IPS-15b (cell line): ENCODE measurements around the gene UBE2E1.

ENCODE experiments used
- H3K27me3 ChIP-seq: one replicate; pipeline ENCODE4 v1.6.1; 2013; ENCODE audit warnings: low read length; ENCODE audit not compliant: control insufficient read depth, insufficient read depth
- H3K36me3 ChIP-seq: one replicate; pipeline ENCODE4 v1.6.1; 2013; ENCODE audit warnings: low read length; ENCODE audit not compliant: control insufficient read depth, insufficient read depth
- H3K4me1 ChIP-seq: one replicate; pipeline ENCODE4 v1.6.1; 2013; ENCODE audit warnings: mild to moderate bottlenecking, low read length; ENCODE audit not compliant: control insufficient read depth, insufficient read depth
- H3K4me3 ChIP-seq: one replicate; pipeline ENCODE4 v1.5.1; 2013; ENCODE audit warnings: low read depth, low read length
- H3K9ac ChIP-seq: one replicate; pipeline ENCODE4 v1.6.1; 2013; ENCODE audit warnings: low read depth, mild to moderate bottlenecking, low read length
- H3K9me3 ChIP-seq: one replicate; pipeline ENCODE4 v1.6.1; 2013; ENCODE audit warnings: mild to moderate bottlenecking, low read length; ENCODE audit not compliant: control insufficient read depth, insufficient read depth

Gene UBE2E1

DNA sequence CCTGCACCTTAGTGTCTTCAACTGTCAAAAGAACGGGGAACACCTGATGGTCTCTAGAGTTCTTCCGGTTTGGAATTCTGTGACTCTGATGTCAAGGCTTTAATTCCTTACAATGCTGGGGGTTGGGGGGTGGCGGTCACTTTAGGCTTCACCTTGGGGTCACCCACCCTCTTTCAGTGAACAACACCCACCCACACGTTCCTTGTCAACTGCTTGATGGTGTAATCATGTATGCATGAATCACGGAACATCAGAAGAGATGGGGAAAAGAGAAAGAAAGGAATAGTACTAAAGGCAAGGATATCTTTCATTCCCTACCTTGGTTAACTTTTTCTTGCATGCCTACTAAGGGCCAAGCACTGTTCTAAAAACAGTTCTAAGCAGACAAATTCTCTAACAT lies 7.3 kb upstream of the UBE2E1 start:
- Histone ChIP-seq H3K9ac (no peak overlapping the region), H3K4me1 (peaks cover 2% of the 10 kb centered on the region), H3K4me3 (no peak overlapping the region)

DNA sequence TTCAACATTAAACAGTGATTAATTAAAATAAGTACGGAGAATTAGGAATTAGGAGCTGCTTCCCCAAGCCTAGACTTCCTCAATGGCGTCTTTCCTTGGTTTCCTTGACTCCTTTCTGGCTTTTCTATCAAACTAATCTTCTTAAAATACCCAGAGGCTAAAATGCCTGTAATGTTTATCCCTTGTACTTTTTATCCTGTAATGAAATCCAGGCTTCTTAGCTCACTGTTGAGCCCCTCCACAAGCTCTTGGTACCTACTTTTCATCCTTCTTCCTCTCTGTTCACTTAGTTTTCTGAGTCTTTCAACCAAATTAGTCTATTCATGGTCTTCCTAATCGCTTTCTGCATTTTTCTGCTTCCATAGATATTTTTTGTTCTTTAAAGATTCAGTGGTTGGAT lies 6.9 kb upstream of the UBE2E1 start:
- no peak overlapping the region for H3K9ac ChIP-seq
- H3K9me3 ChIP-seq = no peaks in the 10 kb centered on the region
- H3K27me3 ChIP-seq = no peaks in the 10 kb centered on the region
- H3K4me1 ChIP-seq = peaks cover 2% of the 10 kb centered on the region
- no peak overlapping the region for H3K4me3 ChIP-seq
- H3K36me3 ChIP-seq = no peaks in the 10 kb centered on the region

More for the DNA sequence above, 7.3 kb upstream of the UBE2E1 start:
- Histone ChIP-seq H3K27me3 (no peaks in the 10 kb centered on the region), H3K36me3 (no peaks in the 10 kb centered on the region), H3K9me3 (no peaks in the 10 kb centered on the region)

DNA sequence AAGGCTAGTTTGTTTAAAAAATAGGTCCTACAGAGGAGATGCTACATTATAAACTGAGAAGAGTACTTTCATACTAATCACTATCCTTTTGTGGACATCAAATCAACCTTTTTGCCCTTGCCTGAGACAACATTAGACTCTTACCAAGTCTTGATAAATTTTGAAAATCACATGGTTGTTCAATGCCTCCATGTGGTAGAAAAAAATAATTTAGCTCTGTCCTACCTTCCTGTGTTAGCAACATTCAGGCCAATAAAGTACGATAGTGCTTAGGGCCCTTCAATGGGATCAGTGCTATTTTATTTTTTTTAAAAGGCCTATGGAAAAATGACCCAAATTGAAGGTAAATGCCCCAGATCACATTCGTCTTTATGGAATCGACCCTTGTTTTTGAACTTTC lies 5.0 kb upstream of the UBE2E1 start:
- no peaks in the 10 kb centered on the region for H3K9me3 ChIP-seq
- H3K27me3 ChIP-seq = peaks cover 6% of the 10 kb centered on the region
- H3K36me3 ChIP-seq = no peaks in the 10 kb centered on the region
- no peak overlapping the region for H3K4me3 ChIP-seq
- no peak overlapping the region for H3K9ac ChIP-seq
- H3K4me1 ChIP-seq = peaks cover 2% of the 10 kb centered on the region

DNA sequence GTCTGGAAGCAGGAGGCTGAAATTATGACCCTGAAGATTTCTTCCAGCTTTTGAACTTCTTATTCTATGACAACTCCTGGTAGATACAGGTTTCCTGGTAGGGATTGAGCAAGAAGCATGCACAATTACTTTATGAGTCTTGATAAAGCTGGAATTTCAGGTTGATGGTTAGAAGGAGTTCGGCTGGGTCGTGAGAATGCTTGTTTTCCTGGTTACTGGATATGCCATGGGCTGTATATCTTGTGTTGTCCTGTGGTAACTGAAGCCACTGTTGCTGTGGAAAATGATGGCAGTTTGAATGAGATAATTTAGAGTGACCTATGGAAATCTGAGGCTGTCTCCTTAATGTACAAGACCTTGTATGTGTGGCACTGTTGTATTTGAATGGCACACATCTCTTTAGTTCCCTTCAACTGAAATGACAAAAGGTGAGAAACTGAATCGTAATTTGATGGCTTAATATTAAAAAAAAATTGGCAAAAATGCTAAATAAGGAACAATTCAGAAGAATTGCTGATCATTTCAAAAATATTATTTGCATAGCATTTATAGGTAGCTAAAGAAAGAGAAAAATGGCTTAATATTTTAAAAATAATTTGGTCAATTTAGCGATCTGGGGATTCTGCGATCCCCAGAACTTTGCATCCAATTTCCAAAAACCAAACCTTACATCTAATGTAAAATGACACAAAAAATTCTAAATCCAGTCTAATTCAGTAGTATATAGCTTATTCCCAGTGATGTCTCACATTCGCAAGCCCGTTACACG lies 1.1 kb upstream of the UBE2E1 start:
- peak overlapping the region; percentile 71 for H3K4me3 ChIP-seq
- H3K27me3 ChIP-seq = peaks cover 8% of the 10 kb centered on the region
- no peak overlapping the region for H3K9ac ChIP-seq
- no peaks in the 10 kb centered on the region for H3K9me3 ChIP-seq
- peaks cover 14% of the 10 kb centered on the region for H3K4me1 ChIP-seq
- no peaks in the 10 kb centered on the region for H3K36me3 ChIP-seq

DNA sequence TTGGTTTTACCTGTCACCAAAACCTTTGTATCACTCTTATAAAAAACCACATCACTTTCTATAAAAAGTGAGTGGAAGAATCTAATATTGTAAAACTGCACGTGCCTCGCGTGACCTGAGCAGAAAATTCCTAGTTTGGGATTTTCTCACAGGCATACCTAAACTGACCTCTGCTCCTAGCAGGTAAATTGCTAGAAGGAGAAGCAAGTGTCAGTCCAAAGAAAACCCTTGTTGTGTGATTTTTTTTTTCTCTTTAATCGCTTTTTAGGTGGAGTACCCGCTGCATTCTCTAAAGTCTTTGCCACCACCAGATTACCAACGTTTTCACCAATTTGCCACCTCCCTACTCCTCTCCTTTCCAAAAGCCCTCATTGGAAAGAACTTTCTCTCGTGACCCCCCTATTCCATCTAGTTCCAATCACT lies 534 bp upstream of the UBE2E1 start:
- Histone ChIP-seq H3K9ac (no peak overlapping the region), H3K4me3 (peak overlapping the region; percentile 71), H3K36me3 (no peaks in the 10 kb centered on the region), H3K4me1 (peaks cover 15% of the 10 kb centered on the region), H3K27me3 (peaks cover 8% of the 10 kb centered on the region), H3K9me3 (no peaks in the 10 kb centered on the region)

DNA sequence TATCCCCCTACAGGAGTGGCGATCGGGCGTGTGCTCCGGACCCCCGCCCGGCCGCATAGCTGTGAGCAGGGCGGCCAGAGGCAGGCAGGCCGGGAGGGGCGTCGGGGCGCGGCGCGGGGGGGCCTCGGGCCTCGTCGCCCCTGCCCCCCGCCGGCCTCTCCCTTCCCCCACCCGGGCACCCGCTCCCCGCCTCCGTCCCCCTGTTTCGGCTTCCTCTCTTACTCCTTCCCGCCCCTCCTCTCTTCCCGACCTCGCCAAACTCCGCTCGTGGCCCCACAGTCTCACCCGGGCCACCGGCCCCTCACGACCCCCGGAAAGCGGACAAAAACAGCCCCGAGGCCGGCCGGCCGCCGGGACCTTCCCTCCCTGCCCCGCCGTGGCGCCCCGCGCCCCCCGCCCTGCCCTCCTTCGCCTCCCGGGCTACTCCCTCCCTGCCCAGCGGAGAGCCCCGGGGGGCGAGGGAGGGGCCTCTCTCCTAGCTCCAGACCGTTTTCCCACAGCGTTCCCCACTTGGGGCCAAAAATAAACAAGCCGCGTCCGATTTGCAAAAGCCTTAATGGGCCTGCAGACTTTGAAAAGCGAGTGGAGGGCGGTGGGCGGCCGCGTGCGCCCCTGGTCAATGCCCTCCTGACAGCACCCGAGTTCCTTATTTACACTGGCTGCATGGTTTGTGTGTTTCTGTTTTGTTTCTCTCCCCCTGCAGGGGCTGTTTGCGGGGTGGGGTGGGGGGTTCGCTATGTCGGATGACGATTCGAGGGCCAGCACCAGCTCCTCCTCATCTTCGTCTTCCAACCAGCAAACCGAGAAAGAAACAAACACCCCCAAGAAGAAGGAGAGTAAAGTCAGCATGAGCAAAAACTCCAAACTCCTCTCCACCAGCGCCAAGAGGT lies 1.0 kb downstream of the UBE2E1 start:
- Histone ChIP-seq H3K9ac (peak overlapping the region; percentile 0), H3K9me3 (no peaks in the 10 kb centered on the region), H3K27me3 (peaks cover 8% of the 10 kb centered on the region), H3K4me1 (peaks cover 18% of the 10 kb centered on the region), H3K4me3 (peak overlapping the region; percentile 71), H3K36me3 (no peaks in the 10 kb centered on the region)

DNA sequence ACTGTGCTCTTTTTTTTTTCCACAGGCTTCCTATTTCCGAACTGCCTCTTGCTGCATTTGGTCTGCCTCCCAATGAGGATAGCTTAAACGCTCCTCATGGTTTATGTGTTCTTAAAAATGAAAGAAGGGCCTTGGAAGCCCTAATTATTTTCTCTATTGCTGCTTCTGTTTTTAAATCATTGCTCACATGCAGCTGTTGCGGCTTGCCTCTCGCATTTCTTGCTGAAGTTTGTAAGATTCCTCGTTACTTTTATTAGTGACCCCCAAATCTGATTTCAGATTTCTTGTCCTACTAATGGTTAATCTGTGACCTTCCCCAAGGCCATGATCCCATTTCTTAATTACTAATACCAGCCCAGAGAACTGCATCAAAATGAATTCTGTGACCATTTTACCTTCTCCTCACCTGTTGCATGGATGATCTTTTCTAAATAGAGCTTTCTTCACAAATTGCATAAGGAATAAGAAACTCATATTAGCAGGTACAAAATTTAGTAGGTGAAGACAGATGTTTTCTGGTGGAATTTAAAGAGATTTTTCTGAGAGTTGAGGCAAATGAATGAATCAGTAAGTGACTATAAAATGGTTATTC lies 1.8 kb downstream of the UBE2E1 start:
- Histone ChIP-seq H3K4me1 (peaks cover 20% of the 10 kb centered on the region), H3K27me3 (peaks cover 8% of the 10 kb centered on the region), H3K36me3 (no peaks in the 10 kb centered on the region), H3K9ac (peak overlapping the region; percentile 0), H3K4me3 (peak overlapping the region; percentile 71), H3K9me3 (no peaks in the 10 kb centered on the region)

DNA sequence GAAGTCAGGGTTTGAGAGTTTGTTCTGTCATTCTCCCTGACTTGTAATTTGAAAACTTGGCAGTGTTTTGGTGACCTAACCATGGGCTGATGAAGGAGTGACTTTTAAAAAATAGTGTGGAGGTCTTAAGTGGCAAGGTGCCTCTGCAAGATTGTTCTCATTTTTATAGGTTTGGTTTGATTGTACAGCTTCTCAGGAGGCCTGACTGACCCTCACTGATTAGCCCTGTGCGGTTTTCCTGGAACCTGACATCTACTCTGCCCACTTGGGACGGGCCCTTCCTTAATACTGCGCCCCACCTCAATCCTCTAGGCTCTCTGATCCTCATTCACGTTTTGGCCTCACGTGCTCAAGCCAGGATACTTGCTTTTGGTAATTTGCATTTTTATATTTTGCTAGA lies 2.8 kb downstream of the UBE2E1 start:
- Histone ChIP-seq H3K36me3 (no peaks in the 10 kb centered on the region), H3K4me3 (no peak overlapping the region), H3K9me3 (no peaks in the 10 kb centered on the region), H3K27me3 (peaks cover 8% of the 10 kb centered on the region), H3K4me1 (peaks cover 22% of the 10 kb centered on the region), H3K9ac (no peak overlapping the region)

DNA sequence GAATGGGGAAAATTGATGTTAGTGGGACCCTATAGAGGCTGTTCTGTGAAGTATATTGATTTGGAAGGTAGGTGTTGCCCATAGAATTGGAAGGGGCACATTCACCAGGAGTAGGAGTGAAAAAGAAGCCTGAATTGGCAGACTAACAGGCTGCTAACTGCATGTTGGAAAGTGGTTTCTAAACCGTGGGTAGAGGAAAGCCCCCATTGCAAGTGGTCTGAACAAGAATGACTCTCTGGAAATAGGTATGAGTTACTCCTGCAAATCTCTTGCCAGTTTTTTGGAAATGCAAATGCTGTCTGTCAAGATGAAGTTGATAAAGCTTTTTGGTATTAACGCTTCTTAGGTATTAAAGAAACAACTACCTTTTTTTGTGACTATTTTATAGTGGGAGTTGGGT lies 3.5 kb downstream of the UBE2E1 start:
- Histone ChIP-seq H3K4me3 (no peak overlapping the region), H3K36me3 (no peaks in the 10 kb centered on the region), H3K27me3 (peaks cover 7% of the 10 kb centered on the region), H3K9ac (no peak overlapping the region), H3K4me1 (peaks cover 22% of the 10 kb centered on the region), H3K9me3 (no peaks in the 10 kb centered on the region)

DNA sequence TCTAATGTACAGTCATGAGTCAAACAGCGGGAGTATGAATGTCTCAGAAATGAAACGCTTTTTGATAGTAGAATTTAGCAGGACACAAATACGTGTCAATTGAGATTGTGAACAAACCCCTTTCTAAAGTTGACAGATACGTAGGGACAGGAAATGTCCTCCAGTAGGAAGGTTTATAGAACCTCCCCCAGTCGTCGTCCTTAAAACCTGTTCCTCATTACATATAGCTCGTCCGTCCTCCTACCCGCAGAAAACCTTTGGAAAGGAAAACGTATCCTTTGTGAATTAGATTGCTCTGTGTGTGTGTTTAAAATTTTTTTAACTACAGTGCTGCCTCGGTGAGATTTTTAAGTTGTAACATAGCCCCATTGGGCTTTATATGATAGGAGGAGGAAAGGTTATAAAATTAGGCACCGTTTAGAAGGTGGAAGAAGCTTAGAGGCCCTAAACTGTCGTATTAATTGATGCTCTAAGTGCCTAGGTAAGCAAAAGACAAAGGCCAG lies 4.1 kb downstream of the UBE2E1 start:
- peak overlapping the region; percentile 80 for H3K4me3 ChIP-seq
- H3K9me3 ChIP-seq = no peaks in the 10 kb centered on the region
- H3K36me3 ChIP-seq = no peaks in the 10 kb centered on the region
- H3K4me1 ChIP-seq = peaks cover 22% of the 10 kb centered on the region
- peak overlapping the region; percentile 77 for H3K9ac ChIP-seq
- peaks cover 2% of the 10 kb centered on the region for H3K27me3 ChIP-seq

DNA sequence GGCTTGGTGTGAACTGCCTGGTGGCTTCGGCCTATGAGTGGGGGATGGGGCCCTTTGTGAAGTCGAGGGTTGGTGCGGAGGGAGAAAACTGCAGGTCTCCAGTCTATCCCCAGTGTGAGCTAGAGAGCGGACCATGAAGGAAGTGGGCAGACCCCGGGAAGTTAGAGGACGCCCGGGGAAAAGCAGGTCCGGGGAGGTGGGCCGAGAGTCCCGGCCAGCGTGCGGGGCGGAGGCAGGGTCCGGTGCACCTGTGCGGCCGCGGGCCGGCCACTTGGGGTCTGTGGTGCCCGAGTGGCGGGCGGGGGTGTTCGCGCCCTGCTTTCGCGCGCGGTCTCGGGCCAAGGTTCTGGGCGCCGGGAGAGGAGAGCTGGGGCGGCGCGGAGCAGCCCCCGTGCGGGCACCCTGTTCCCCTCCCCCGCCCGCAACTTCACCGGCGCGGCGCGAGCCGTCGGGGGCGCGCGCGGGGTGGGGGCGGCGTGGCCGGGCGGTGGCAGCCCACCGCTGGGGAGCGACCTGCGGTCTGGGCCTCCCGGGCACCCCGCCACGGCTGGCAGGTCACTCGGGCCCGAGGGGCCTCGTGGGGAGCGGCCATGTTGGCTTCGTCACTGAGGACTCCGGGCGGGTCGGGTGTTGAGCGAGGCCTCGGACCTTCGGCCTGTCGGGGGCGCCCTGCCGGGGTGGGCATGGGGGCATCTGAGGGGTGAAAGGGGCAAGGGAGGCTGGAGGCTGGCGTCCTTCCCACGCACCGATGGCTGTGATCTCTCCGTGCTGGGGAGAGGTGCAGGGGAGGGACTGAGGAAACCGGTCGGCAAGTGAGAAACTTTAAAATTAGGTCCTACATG lies 4.8 kb downstream of the UBE2E1 start:
- H3K27me3 ChIP-seq = peaks cover 2% of the 10 kb centered on the region
- no peaks in the 10 kb centered on the region for H3K36me3 ChIP-seq
- peak overlapping the region; percentile 80 for H3K4me3 ChIP-seq
- peaks cover 22% of the 10 kb centered on the region for H3K4me1 ChIP-seq
- H3K9me3 ChIP-seq = no peaks in the 10 kb centered on the region
- peak overlapping the region; percentile 77 for H3K9ac ChIP-seq
